NOMO-1 (cell line): ENCODE data around the gene ARG1.

Experiments
- DNase-seq, 2 experiments: peaks; one replicate each; lab custom pipeline; 2025; ENCODE audit not compliant: unreplicated experiment in 2 of 2; lab: John Stamatoyannopoulos, UW

ARG1 gene

DNA sequence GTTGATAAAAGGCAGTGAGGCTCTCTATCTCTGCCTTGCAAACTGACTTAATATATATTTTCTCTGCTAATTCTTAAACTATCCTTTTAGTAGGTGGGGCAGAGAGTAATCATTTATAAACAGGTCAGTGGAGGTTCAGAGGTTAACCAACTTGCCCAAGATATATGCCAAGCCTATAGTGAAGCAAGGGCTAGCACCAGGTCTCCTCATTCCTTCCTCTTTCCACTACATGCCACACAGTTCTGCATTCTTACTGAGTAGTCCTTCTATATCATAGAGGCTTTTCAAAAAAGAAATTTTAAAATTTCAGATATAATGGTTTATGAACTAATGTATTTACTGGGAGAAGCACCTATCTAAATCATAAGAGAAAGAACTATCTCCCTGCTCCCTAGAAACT is 8.5 kb downstream of the ARG1 start:
- no peak for DNase-seq

- DNase-seq: no peak
Measured at GRCh38 chr6:131586543-131586942, 13.5 kb downstream of the ARG1 start.

- DNase-seq: no peak
Measured at GRCh38 chr6:131587909-131588308, 14.9 kb downstream of the ARG1 start.

DNA sequence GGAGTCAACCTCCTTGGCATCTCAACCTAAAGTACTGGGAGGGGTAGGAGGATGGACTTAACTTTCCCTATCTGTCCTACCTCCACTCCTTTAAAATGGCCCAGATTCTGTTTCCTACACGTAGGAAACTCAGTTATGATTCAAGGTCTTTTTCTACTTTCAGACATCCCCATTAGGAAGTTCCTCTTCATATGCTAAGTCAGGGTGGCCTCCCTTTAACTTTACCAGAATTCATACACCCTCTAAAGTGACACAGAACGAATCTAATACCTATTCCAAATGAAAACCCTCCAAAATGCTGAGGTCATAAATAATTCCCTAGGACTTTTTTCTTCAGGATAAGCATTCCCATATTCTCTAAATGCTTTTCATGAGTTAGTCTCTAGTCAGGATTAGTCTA is 15.6 kb downstream of the ARG1 start:
- DNase-seq: no peak

DNA sequence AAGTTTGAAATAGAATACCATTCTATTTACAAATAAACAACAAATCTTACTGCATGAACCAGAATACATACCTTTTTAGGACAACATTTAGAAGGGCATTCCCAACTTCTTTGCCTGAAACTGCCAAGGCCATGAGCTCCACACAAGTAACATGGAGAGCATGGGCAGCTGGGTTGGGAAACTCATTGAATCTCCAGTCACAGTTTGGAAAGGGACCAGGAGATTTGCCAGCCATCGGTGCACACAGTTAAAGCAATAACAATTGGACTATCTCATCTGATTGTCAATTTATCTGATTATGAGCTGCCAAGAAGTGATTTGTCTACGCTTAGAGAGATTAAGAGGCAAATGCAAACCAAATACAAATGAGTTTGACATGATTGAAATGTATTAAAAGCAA is 19.9 kb downstream of the ARG1 start:
- no peak for DNase-seq

- no peak for DNase-seq
Measured at GRCh38 chr6:131594074-131594473, 21.0 kb downstream of the ARG1 start.

DNA sequence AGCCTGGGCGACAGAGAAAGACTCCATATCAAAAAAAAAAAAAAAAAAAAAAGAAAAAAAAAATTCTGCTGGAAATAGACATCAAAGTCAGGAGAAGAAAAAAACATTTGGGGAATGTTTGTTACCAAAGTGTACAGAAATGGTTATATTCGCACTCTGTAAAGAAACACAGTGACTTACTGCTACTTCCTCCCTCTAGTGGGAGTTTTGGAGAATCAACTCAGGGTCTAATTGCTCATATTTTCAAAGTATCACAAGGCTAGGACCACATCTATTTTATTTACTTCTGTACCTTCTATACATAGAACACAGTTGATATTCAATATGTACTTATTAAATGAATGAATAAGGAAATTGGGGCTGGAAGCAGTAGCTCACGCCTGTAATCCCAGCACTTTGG is 24.4 kb downstream of the ARG1 start:
- peak in 1 of 2 experiments; percentile 1 for DNase-seq

DNA sequence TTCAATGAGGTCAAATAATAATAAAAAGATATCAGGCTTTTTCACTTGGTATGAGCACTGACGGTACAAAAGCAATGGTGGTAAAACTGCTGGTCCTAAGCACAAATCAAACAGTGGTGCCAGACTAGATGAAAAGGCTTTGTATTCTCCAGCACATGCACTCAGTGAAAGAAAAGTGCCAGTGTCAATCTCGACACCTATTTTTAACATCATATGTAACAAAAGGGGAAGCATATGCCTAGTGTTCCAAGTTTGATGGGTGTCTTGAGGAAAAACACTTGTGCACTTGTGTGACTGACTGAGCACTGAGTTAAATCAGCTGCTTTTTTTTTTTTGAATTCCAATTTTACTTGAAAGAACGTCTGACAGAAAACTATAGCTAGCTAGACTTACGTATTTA is 27.7 kb downstream of the ARG1 start:
- DNase-seq: no peak

DNA sequence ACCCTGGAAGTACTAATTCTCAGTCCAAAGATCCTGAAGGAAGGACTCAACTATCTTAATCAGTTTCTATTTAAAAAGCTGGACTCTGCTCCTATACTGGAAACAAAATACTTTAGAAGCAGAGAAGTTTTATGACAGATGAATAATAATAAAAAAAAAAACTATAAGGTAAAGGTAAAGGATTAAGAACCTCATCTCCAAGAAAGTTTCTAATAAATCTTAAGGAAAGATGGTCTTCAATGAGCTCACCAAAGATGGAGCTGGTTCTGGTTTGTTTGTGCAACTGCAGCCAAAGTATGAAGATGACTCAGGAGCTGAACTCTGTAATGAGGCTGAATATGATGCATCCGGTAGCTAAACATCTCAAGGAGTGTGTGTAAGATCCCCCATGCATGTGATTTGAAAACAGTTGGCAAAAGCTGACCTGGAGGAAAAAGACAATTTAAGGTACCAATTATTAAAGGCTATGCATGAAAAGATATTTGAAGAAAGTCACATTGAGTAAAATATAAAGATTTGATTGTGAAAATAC is 29.8 kb downstream of the ARG1 start:
- DNase-seq: no peak

DNA sequence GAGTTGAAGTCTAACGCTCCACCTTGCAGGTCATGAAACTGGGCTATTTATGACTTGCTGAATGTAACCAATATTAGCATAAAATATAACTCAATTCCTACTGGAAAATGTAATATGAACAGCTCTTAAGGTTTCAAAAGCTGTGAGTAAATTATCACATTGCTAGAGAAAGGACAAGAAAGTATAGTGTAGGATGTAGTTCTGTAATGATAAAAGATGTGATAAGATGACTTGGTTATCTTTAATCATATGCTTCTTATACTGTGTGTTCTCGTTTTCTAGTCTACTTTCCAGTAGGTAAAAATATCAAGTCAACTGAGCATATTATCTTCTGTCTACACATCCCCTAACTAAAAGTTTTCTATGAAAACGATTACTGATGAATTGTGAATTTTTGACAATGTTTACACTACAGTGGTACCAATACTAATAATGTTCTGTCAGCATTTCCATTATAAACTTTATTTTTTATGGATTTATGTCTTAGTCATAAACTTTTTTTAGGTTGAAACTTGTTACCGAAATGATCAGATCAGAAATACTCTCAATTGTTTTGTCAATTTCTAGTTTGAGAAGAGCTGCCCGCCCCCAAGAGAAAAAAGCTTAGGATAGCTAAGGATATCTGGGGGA is 40.4 kb downstream of the ARG1 start:
- no peak for DNase-seq

DNA sequence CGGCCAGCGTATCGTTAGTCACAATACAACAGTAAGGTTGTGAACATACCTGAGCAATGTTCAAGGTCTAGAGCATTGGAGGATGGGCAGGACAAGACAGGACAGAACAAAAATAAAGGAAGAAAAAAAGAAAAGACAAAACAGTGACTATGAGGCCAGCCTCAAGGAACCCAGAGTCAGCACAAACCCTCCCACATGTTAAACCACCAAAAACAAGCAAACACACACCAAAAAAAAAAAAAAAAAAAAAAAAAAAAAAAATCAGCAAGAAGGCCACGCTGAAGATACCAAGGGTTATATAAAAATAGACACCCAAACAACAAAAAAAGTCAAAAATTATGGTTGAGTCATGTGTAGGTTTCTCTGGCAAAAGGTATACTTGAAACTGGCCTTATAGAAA is 42.2 kb downstream of the ARG1 start:
- DNase-seq: no peak

GRCh38 chr6:131627724-131628682 is 55.0 kb downstream of the ARG1 start, which contains the start of gene MED23:
MED23 (minus strand) TSS chr6:131628242; CDS start chr6:131628049, 193 bp downstream.
- peak; percentile 91 to 93 for DNase-seq

GRCh38 chr6:131628726-131629125 is 55.7 kb downstream of the ARG1 start:
- DNase-seq: no peak

GRCh38 chr6:131629651-131630050 is 56.6 kb downstream of the ARG1 start:
- no peak for DNase-seq

DNA sequence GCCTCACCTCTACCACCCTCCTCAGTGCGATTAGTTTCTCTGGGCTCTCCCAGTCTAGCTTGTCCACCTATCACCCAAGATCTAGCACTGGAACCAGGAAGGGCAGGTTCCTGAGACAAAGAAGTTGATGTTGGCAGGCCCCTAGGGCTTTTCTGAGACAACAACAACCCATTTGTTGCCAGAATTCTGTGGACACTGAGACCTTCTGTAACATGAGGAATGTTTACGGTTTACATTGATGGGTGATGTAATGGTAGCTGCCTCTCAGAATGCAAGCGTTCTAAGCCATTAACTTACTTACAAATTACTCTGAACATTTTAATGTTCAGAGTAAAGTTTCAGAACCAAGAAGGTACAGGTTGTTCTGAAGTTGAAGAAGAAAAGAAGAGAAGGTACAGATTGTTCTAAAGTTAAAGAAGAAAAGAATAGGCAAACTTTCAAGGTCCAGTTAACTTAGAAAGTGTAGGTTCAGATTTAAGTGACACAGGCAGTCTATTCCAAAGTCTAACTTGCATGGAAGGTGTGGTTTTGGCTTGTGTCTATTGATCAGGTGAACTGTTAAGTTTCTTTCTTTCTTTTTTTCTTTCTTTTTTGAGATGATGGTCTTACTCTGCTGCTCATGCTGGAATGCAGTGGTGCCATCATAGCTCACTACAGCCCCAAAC is 58.7 kb downstream of the ARG1 start:
- DNase-seq: no peak
